Mesothelial cell of epicardium (in vitro differentiated cells): ENCODE measurements around the gene BEX2. TPM values are rescaled to one million over a fixed set of nuclear protein-coding genes. Genes with fewer than 3 reads are reported as not detected.

Experiments used
- DNase-seq, 2 experiments: peaks; one replicate each; pipeline ENCODE4 v3.0.0; 2021; ENCODE audit warnings: low spot score in 2 of 2; ENCODE audit not compliant: unreplicated experiment in 2 of 2
- H3K27ac Mint-ChIP-seq: 2 replicates; pipeline ENCODE4 v1.8.0; 2021; ENCODE audit warnings: mixed read lengths
- H3K27me3 Mint-ChIP-seq: 2 replicates; pipeline ENCODE4 v1.8.0; 2021; ENCODE audit warnings: low read depth, mixed read lengths
- H3K36me3 Mint-ChIP-seq: 2 replicates; pipeline ENCODE4 v1.8.0; 2021; ENCODE audit warnings: mixed read lengths
- H3K4me1 Mint-ChIP-seq: 2 replicates; pipeline ENCODE4 v1.8.0; 2021; ENCODE audit warnings: mixed read lengths
- H3K4me3 Mint-ChIP-seq: 2 replicates; pipeline ENCODE4 v1.8.0; 2021; ENCODE audit warnings: mild to moderate bottlenecking, moderate library complexity, mixed read lengths
- H3K9me3 Mint-ChIP-seq: 2 replicates; pipeline ENCODE4 v1.8.0; 2021; ENCODE audit warnings: mixed read lengths
- CTCF ChIP-seq: fragments of 200-600 bp; sonication (generic); IDR thresholded peaks from one replicate; pipeline ENCODE4 v1.5.0; 2021; ENCODE audit warnings: antibody characterized with exemption; ENCODE audit not compliant: unreplicated experiment
- total RNA-seq: library from RNA; stranded (reverse); gene quantifications from 3 replicates; pipeline ENCODE4 v1.2.1, GENCODE V29; 2021

The BEX2 gene
- total RNA-seq, 1 donor from 2014 or later, result 29.8 TPM

- peaks cover 2% of the 10 kb centered on the region for H3K27me3 Mint-ChIP-seq
- TF ChIP-seq CTCF, result no peak
- H3K4me1 Mint-ChIP-seq, result peaks cover 9% of the 10 kb centered on the region
- H3K9me3 Mint-ChIP-seq, result peaks cover 13% of the 10 kb centered on the region
- DNase-seq, result no peak
- H3K4me3 Mint-ChIP-seq, result peak overlapping the region; percentile 34
- no peak overlapping the region for H3K27ac Mint-ChIP-seq
- H3K36me3 Mint-ChIP-seq, result no peaks in the 10 kb centered on the region
Measured at GRCh38 chrX:103347682-103348397, 37.0 kb upstream of the BEX2 start.

GRCh38 chrX:103344606-103345005 is 33.8 kb upstream of the BEX2 start:
- TF ChIP-seq CTCF, result no peak
- peaks cover 13% of the 10 kb centered on the region for H3K9me3 Mint-ChIP-seq
- H3K27me3 Mint-ChIP-seq, result peaks cover 2% of the 10 kb centered on the region
- peaks cover under 1% of the 10 kb centered on the region for H3K4me1 Mint-ChIP-seq
- H3K36me3 Mint-ChIP-seq, result no peaks in the 10 kb centered on the region
- H3K27ac Mint-ChIP-seq, result no peak overlapping the region
- H3K4me3 Mint-ChIP-seq, result no peak overlapping the region
- no peak for DNase-seq

- DNase-seq, result no peak
- Mint-ChIP-seq H3K4me3 (no peak overlapping the region), H3K4me1 (no peaks in the 10 kb centered on the region), H3K36me3 (no peaks in the 10 kb centered on the region), H3K27ac (no peak overlapping the region), H3K9me3 (peaks cover 7% of the 10 kb centered on the region), H3K27me3 (peaks cover 2% of the 10 kb centered on the region)
- peak; percentile 85 for TF ChIP-seq CTCF
Measured at GRCh38 chrX:103343105-103343504, 32.3 kb upstream of the BEX2 start.

- no peak overlapping the region for H3K27ac Mint-ChIP-seq
- H3K36me3 Mint-ChIP-seq, result no peaks in the 10 kb centered on the region
- H3K4me1 Mint-ChIP-seq, result no peaks in the 10 kb centered on the region
- no peaks in the 10 kb centered on the region for H3K9me3 Mint-ChIP-seq
- no peak for DNase-seq
- no peak for TF ChIP-seq CTCF
- H3K4me3 Mint-ChIP-seq, result no peak overlapping the region
- no peaks in the 10 kb centered on the region for H3K27me3 Mint-ChIP-seq
Measured at GRCh38 chrX:103338663-103339062, 27.9 kb upstream of the BEX2 start.

- peak overlapping the region; percentile 70 for H3K27ac Mint-ChIP-seq
- H3K4me1 Mint-ChIP-seq, result peaks cover 18% of the 10 kb centered on the region
- no peaks in the 10 kb centered on the region for H3K36me3 Mint-ChIP-seq
- H3K4me3 Mint-ChIP-seq, result peak overlapping the region; percentile 66
- TF ChIP-seq CTCF, result no peak
- DNase-seq, result no peak
- H3K9me3 Mint-ChIP-seq, result peaks cover 12% of the 10 kb centered on the region
- H3K27me3 Mint-ChIP-seq, result no peaks in the 10 kb centered on the region
Measured at GRCh38 chrX:103330681-103331288, 20.0 kb upstream of the BEX2 start.
